Stimulated activated CD4-positive, alpha-beta T cell treated with anti-CD3 and anti-CD28 coated beads, Interleukin-4, amount 100 ng/mL, for 24 hours (primary cell): ENCODE measurements around the gene ATF4.

Experiments used
- DNase-seq: peaks from one replicate; pipeline ENCODE4 v3.0.0-alpha.2; 2020

ATF4 gene

GRCh38 chr22:39520226-39521105, at the start of gene ATF4:
ATF4 (plus strand) TSS chr22:39520562; CDS start chr22:39521446, 884 bp downstream.
- peak; percentile 92 for DNase-seq

- DNase-seq: no peak
Observed at GRCh38 chr22:39471381-39472141, 48.8 kb upstream of the ATF4 start.

DNA sequence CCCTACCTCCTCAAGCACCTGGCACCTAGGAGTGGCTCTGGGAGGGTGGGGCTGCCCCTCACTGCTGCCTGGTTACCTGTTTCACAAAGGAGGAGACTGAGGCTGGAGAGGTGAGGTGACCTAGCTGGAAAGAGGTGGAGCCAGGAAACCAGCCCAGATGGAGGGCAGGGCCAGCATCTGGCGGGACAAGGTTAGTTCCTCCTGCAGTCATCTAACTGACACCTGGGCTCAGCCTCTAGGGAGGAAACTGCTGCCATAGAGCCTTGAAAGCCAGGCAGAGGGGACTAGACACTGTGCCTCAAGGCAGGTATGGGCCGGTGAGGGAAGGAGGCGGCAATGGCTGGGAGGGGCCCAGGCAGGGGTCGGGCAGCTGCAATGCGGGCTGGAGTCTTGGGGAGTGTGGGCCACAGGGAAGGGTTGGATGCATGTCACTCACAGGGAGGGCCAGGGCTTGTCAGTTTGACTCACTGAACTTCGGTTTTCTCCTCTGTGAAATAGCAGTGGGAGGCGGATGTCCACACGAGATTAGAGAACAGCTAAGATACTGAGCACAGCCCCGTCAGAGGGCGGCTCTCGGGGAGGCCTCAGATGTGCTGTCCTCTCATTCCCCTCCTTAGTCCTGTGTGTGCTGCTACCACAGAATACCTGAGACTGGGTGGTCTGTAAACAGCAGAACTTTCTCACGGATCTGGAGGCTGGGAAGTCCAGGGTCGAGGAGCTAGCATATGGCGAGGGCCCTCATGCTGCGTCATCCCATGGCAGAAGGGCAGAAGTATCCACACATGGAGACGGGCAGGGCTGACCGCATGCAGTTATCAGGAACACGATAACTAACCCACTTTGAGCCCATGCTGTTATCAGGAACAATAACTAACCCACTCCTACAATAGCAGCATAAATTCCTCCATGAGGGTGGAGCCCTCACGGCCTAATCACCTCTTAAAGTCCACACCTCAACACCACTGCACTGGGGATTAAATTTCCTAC, 47.5 kb upstream of the ATF4 start:
- DNase-seq: no peak

GRCh38 chr22:39473851-39474250, 46.5 kb upstream of the ATF4 start:
- no peak for DNase-seq

- DNase-seq: no peak
Observed at GRCh38 chr22:39474351-39475111, 45.8 kb upstream of the ATF4 start.

GRCh38 chr22:39475337-39475736, 45.0 kb upstream of the ATF4 start:
- DNase-seq: no peak

DNA sequence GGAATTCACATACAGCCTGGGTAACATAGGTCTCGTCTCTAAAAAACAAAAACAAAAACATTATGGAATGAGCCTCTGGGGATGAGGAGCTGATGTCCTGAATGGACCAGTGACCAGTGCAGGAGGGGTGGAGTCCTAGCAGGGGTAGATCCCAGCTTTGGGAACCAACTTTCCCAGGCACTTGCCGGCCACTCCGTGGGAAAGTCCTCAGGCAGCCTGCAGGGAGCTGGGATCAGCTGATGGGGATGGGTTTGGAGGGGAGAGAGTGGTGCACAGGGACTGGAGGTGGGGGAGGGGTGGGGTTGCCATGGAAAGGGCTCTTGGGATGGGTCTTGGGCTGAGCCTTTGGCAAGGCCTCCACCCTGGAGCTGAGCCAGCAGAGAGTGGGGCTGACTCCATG, 44.5 kb upstream of the ATF4 start:
- DNase-seq: no peak

DNA sequence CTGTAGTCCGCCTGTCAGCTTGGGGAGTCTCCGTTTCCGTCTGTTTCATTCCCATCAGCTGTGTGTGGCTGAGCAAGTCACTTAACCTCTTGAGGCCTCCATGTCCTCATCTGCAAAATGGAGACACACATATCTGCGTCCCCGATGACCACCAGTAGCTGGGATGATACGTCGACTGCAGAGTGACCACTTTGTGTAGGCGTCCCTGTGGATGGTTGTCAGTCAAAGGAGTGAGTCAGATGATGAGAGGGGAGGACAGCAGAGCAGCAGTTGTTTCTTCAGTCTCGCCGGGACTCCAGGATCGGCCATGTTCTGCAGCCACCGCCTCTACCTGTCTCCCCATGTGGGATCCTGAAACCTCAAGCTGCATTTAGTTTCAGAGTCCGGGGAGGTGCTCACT, 43.7 kb upstream of the ATF4 start:
- DNase-seq: no peak

DNA sequence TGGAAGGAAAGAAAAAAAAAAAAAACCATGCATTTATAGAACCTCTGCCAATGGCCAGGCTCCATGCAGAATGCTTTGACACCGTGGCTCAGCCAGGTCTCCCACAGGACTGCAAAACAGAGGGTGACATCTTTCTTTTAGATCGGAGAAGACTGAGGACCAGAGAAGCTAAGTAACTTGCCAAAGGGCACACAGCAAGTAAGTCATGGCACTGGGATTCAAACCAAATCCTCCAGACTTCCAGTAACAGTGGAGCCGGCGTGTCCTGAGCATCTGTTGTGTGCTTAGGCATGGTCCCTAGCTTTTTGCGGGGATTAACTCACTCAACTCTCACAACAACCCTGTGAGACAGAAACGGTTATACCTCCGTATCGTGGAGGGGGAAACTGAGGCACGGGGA, 42.8 kb upstream of the ATF4 start:
- DNase-seq: no peak

- DNase-seq: peak; percentile 15
Observed at GRCh38 chr22:39478441-39478850, 41.9 kb upstream of the ATF4 start.

GRCh38 chr22:39479254-39479653, 41.1 kb upstream of the ATF4 start:
- DNase-seq: no peak

- no peak for DNase-seq
Observed at GRCh38 chr22:39480557-39480956, 39.8 kb upstream of the ATF4 start.

GRCh38 chr22:39481054-39481453, 39.3 kb upstream of the ATF4 start:
- DNase-seq: no peak

- no peak for DNase-seq
Observed at GRCh38 chr22:39481595-39481994, 38.8 kb upstream of the ATF4 start.

GRCh38 chr22:39482768-39483167, 37.6 kb upstream of the ATF4 start:
- no peak for DNase-seq

DNA sequence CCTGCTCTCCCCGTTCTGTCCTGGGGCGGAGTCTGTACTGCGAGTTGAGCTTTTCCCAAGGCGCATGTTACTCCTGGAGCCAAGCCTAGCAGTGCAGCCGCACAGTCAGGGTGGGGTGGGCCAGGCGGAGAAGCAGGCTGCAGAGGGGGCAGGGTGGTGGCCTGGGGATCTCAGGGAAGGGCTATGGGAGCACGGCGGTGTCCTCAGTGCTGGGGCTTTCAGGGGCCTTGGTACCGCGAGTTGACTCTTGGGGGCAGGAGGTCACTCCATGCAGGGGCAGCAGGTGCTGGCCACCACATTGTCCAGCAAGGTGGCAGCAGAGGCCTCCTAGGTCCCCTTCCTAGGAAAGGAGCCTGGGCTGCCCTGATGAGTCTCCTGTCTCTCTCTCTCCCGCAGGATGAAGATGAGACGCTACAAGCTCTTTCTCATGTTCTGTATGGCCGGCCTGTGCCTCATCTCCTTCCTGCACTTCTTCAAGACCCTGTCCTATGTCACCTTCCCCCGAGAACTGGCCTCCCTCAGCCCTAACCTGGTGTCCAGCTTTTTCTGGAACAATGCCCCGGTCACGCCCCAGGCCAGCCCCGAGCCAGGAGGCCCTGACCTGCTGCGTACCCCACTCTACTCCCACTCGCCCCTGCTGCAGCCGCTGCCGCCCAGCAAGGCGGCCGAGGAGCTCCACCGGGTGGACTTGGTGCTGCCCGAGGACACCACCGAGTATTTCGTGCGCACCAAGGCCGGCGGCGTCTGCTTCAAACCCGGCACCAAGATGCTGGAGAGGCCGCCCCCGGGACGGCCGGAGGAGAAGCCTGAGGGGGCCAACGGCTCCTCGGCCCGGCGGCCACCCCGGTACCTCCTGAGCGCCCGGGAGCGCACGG, 33.2 kb upstream of the ATF4 start:
- DNase-seq: no peak

DNA sequence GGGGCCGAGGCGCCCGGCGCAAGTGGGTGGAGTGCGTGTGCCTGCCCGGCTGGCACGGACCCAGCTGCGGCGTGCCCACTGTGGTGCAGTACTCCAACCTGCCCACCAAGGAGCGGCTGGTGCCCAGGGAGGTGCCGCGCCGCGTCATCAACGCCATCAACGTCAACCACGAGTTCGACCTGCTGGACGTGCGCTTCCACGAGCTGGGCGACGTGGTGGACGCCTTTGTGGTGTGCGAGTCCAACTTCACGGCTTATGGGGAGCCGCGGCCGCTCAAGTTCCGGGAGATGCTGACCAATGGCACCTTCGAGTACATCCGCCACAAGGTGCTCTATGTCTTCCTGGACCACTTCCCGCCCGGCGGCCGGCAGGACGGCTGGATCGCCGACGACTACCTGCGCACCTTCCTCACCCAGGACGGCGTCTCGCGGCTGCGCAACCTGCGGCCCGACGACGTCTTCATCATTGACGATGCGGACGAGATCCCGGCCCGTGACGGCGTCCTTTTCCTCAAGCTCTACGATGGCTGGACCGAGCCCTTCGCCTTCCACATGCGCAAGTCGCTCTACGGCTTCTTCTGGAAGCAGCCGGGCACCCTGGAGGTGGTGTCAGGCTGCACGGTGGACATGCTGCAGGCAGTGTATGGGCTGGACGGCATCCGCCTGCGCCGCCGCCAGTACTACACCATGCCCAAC, 32.4 kb upstream of the ATF4 start:
- DNase-seq: no peak

DNA sequence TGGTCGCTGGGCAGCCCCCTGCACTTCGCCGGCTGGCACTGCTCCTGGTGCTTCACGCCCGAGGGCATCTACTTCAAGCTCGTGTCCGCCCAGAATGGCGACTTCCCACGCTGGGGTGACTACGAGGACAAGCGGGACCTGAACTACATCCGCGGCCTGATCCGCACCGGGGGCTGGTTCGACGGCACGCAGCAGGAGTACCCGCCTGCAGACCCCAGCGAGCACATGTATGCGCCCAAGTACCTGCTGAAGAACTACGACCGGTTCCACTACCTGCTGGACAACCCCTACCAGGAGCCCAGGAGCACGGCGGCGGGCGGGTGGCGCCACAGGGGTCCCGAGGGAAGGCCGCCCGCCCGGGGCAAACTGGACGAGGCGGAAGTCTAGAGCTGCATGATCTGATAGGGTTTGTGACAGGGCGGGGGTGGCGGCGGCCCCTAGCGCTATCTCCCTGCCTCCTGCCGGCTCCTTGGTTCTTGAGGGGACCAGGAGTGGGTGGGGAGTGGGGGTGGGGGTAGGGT, 31.7 kb upstream of the ATF4 start:
- no peak for DNase-seq

- DNase-seq: no peak
Observed at GRCh38 chr22:39489094-39490068, 31.0 kb upstream of the ATF4 start.
